Sigmoid colon (tissue), 3 donors: Measurements from ENCODE around the gene PLOD2.

ENCODE experiments used
- POLR2A ChIP-seq, 2 donors: fragments of 450-650 bp; IDR thresholded peaks; one replicate each; pipeline ENCODE4 v1.6.1; 2016; ENCODE audit warnings: antibody characterized with exemption in 2 of 2, mild to moderate bottlenecking in 2 of 2, moderate library complexity in 2 of 2
- TF ChIP-seq, protein P1 (sequence below), 4 experiments: fragments of 450-650 bp in 3 of 4; fragments of 200-600 bp in 1 of 4; IDR thresholded peaks; one replicate each; pipeline ENCODE4 v1.5.1; 2016 to 2019; ENCODE audit warnings: antibody characterized with exemption in 4 of 4, mild to moderate bottlenecking in 3 of 4, moderate library complexity in 2 of 4

DNA sequence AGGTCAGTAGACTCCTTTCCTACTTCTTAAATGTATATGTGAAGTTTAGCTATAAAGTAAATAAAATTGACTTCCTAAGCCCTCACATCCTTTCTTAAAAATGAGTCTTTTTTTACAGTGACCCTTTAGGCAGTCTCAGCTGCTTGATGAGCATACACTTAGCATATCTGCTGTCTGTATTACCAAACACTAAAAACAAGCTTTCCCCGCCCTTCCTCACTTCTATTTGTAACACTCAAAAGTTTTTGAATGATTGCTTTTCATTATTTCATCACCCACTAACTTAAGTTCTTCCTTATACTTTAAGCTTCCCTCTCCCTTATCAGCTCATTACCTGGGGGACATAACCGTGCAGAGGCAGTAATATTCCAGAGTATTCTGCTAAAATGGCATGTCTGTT lies 89.4 kb downstream of the PLOD2 start:
- TF ChIP-seq, protein P1, sequence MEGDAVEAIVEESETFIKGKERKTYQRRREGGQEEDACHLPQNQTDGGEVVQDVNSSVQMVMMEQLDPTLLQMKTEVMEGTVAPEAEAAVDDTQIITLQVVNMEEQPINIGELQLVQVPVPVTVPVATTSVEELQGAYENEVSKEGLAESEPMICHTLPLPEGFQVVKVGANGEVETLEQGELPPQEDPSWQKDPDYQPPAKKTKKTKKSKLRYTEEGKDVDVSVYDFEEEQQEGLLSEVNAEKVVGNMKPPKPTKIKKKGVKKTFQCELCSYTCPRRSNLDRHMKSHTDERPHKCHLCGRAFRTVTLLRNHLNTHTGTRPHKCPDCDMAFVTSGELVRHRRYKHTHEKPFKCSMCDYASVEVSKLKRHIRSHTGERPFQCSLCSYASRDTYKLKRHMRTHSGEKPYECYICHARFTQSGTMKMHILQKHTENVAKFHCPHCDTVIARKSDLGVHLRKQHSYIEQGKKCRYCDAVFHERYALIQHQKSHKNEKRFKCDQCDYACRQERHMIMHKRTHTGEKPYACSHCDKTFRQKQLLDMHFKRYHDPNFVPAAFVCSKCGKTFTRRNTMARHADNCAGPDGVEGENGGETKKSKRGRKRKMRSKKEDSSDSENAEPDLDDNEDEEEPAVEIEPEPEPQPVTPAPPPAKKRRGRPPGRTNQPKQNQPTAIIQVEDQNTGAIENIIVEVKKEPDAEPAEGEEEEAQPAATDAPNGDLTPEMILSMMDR (IDR thresholded peaks at IDR 0.05): no peak
- TF ChIP-seq POLR2A (IDR thresholded peaks at IDR 0.05): no peak
